Nucleus accumbens (tissue), 56 donors: ENCODE measurements around the gene ANHX.
"Not testable (repeated sequence)": the region's sequence is repeated elsewhere in the genome, so short reads cannot be mapped to it uniquely, and the experiment has no call there.

Experiments used
- DNase-seq, 56 donors: peaks; one replicate each; lab custom pipeline; 2025; lab: John Stamatoyannopoulos, UW

Gene ANHX

GRCh38 chr12:133235401-133236112 is at the start of gene ANHX:
Gene ANHX (minus strand): TSS chr12:133235877. CDS start chr12:133234356, 1,521 bp downstream.
- no peak for DNase-seq

GRCh38 chr12:133264668-133265067 is 29.0 kb upstream of the ANHX start:
- not testable (repeated sequence) for DNase-seq

DNA sequence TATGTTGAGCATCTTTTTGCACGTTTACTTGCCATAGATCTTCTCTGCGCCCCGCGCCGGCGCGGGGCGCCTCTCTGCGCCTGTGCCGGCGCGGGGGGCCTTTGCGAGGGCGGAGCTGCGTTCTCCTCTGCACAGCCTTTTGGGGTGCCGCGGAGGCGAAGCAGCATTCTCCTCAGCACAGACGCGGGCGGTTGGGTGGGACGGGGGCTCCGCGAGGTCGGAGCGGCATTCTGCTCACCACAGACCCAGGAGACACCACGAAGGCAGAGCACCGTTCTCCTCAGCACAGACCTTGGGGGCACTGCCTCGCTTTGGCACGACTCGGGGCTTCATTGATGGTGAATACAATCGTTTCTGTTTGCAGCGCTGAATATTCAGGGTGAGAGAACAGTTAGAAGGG is 28.5 kb upstream of the ANHX start:
- no peak for DNase-seq

GRCh38 chr12:133256321-133256720 is 20.6 kb upstream of the ANHX start:
- no peak for DNase-seq

DNA sequence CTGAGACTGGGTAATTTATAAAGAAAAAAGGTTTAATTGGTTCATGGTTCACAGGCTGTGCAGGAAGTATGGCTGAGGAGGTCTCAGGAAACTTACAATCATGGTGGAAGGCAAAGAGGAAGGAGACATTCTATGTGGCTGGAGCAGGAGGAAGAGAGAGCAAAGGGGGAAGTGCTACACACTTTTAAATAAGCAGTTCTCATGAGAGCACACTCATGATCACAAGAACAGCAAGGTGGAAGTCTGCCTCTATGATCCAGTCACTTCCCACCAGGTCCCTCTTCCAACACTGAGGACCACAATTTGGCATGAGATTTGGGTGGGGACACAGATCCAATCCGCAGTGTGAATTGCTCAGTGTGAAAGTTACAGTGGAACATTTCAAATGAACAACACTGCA is 20.2 kb upstream of the ANHX start:
- DNase-seq: not testable (repeated sequence)

- DNase-seq: no peak
Observed at GRCh38 chr12:133251732-133252131, 16.1 kb upstream of the ANHX start.

GRCh38 chr12:133236556-133236955 is 879 bp upstream of the ANHX start:
- DNase-seq: no peak

DNA sequence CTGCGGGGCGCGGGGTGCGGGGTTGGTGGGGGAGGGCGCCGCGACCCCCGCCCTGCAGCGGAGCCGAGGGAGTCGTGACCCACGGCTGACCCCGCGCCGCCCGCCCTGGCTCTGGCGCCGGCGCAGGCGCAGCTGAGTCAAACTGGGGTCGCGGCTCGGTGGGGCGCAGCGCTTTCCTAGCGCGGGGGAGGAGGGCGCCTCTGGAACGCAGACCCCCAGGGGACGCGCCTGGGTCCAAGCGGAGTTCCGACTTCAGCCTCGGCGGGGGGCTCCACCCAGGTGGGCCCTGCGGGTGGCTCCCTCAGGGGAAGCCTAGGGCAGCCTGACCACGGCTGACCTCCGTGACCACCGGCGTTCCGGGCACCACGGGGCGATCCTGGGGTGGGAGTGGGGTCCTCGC is 467 bp upstream of the ANHX start:
- no peak for DNase-seq

DNA sequence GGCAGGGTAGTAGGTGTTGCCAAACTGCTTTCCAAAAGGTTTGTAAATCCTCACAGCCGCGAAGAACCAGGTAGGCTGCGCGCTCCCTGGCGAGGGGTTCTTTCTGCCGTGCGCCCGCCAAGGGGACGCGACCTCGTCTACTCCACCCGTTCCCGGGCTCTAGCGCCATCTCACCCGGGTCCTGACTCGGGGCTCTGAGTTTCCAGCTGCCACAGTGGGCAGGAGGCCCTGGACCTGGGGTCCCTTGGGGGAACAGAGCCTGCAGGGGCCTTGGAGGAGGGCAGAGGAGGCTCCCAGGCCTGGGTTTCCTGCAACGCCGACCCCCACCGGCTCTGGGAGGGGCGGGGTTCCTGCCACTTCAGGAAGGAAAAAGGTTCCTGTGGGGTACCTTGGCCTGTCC is 706 bp downstream of the ANHX start:
- no peak for DNase-seq

- no peak for DNase-seq
Observed at GRCh38 chr12:133233993-133234564, 1.6 kb downstream of the ANHX start.

DNA sequence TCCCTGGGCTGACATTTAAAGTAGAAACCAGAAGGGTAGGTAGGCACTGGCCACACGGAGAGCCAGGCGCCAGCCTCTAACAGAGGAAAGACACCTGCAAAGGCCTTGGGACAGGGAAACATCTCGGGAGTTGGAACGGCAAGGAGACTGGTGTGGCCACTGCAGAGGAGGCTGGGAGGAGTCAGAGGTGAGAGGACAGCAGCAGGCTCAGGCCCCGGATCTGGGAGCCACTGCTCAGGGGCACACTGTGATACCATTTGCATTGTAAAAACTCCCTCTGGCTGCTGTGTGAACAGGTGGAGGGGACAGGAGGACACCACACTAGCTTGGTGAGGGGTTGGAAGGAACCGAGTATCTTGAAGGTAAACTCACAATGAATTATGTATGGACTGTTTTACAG is 2.7 kb downstream of the ANHX start:
- DNase-seq: no peak

- no peak for DNase-seq
Observed at GRCh38 chr12:133231001-133231400, 4.7 kb downstream of the ANHX start.

GRCh38 chr12:133227281-133227852 is 8.3 kb downstream of the ANHX start:
- DNase-seq: no peak

GRCh38 chr12:133226690-133227089 is 9.0 kb downstream of the ANHX start:
- DNase-seq: no peak

GRCh38 chr12:133225527-133225926 is 10.2 kb downstream of the ANHX start:
- no peak for DNase-seq

DNA sequence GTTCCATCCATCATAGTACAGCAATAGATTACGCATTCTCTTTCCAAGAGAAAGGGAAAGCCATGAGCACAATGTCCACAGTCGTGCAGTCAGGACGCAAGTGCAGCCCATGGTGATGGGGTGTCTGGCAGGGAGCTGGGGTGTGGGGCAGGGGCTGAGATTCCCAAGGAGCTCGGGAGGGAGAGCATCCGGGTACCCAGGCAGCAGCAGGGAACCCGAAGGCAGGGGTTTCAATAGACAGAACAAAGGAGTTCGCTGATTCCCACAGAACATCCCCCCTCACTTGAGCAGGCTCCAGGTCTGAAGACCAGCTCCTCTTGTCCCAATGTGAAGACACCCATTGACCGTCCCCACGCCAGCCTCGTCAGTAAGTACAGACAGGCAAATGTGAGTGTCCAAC is 13.5 kb downstream of the ANHX start:
- DNase-seq: no peak

- DNase-seq: no peak
Observed at GRCh38 chr12:133221241-133221640, 14.4 kb downstream of the ANHX start.

DNA sequence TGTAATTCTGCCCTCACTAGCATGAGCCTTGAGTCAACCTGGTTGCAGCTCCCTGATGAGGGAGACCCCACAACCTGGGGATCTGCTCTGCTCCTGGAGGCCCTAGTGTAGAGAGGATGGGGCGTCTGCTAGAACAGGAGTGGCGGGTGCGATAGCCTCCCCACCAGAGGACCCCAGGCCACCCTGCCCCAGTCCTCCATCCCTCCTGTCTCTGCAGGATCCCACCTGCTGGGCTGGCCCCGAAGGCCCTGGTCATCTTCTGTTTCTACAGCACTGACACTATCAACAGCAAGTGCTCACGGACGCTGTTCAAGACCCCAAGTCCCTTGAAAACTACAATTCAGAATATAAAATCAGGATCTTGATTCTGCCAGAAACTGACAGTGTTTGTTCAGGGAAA is 15.2 kb downstream of the ANHX start:
- no peak for DNase-seq

GRCh38 chr12:133217219-133217618 is 18.5 kb downstream of the ANHX start:
- no peak for DNase-seq

DNA sequence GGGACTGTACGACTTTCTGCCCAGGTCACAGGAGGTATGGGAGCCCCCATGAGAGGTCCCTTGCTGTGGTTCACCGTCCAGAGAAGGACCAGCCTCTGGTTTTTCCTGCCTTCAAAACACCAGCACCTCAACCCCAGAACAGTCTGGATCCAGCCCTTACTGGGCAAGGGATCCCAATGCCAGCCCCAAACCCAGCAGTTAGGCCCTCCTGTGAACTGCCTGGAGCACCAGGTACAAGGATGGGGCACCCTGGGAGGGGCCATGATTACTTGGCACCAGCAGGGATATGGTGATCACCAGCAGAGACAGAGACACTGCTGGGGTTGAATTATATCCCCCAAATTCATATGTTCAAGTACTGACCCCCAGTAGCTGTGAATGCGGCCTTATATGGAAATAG is 20.0 kb downstream of the ANHX start:
- no peak for DNase-seq

GRCh38 chr12:133206390-133206789 is 29.3 kb downstream of the ANHX start:
- DNase-seq: no peak

DNA sequence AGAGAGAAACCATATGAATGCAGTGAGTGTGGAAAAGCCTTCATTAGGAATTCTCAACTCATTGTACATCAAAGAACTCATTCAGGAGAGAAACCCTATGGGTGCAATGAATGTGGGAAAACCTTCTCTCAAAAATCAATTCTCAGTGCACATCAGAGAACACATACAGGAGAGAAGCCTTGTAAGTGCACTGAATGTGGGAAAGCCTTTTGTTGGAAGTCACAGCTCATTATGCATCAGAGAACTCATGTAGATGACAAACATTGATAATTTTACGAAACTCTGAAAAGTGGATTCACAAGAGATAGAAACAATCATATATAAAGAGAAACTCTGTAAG is 31.4 kb downstream of the ANHX start:
- no peak for DNase-seq
